ENCODE measurements around the gene MAPT.

The MAPT gene

DNA sequence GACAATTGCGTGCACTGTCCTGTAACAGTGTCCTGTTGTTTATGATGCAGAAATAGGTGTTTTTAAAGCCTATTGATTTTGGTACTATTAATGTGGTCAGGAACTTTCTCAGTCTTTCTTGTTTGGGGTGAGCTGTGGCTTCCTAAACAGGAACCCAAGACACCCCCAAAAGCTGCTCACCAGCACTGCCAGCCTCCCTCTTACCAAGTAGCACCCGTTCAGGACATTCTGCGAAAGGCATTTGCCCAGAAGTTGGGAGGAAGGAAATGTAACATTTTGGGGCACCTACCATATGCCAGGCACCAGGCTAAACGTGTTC, 83.1 kb downstream of the MAPT start:
- no peak for DNase-seq (ENCODE audit: extremely low read depth, low read depth)
- H3K4me3 ChIP-seq (replicated peaks; ENCODE audit: low read depth, low read length): no peak overlapping the region
- TF ChIP-seq, protein P1, sequence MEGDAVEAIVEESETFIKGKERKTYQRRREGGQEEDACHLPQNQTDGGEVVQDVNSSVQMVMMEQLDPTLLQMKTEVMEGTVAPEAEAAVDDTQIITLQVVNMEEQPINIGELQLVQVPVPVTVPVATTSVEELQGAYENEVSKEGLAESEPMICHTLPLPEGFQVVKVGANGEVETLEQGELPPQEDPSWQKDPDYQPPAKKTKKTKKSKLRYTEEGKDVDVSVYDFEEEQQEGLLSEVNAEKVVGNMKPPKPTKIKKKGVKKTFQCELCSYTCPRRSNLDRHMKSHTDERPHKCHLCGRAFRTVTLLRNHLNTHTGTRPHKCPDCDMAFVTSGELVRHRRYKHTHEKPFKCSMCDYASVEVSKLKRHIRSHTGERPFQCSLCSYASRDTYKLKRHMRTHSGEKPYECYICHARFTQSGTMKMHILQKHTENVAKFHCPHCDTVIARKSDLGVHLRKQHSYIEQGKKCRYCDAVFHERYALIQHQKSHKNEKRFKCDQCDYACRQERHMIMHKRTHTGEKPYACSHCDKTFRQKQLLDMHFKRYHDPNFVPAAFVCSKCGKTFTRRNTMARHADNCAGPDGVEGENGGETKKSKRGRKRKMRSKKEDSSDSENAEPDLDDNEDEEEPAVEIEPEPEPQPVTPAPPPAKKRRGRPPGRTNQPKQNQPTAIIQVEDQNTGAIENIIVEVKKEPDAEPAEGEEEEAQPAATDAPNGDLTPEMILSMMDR (IDR thresholded peaks at IDR 0.05; ENCODE audit: low read depth, low read length, missing control alignments): no peak

DNA sequence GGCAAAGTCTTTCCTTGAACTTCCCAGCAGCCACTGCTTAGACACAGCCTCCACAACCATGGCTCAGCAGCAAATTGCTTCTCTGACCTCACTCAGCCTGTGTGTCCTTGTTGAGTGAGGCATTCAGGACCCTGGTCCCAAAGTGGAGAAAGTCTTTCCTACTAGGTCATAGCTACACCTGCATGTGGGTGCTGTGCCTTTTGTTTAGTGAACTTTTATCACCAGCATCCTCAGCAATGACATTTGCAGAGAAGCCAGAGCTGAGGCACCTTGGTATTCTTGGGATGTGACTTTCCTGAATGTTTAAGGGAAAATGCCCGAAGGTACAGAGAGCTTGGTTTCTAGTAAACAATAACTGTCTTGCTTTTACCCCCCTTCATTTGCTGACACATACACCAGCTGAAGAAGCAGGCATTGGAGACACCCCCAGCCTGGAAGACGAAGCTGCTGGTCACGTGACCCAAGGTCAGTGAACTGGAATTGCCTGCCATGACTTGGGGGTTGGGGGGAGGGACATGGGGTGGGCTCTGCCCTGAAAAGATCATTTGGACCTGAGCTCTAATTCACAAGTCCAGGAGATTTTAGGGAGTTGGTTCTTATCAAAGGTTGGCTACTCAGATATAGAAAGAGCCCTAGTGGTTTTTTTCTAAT, 83.7 kb downstream of the MAPT start:
- TF ChIP-seq, protein P1 (IDR thresholded peaks at IDR 0.05; ENCODE audit: low read depth, low read length, missing control alignments): no peak
- no peak for DNase-seq (ENCODE audit: extremely low read depth, low read depth)

DNA sequence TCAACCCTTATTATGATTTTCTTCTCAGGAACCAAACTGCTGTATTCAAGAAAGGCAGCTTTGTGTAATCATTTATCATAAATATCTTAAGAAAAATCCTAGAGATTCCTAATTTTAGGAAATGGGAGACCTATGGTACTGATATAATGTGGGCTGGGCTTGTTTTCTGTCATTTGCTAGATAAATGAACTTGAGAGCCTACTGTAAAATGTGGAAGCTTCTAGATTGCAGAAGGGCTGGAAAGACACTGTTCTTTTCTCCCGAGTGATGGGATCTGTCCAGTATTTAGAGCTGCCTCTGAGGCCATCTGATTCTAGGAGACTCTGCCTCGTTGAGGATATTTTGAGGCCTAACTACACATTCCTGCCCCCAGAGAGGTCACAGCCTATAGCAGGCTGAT, 84.8 kb downstream of the MAPT start:
- TF ChIP-seq, protein P1 (IDR thresholded peaks at IDR 0.05; ENCODE audit: low read depth, low read length, missing control alignments): no peak
- DNase-seq (ENCODE audit: extremely low read depth, low read depth): no peak
- no peak overlapping the region for H3K4me3 ChIP-seq (replicated peaks; ENCODE audit: low read depth, low read length)

More for the DNA sequence above, 83.7 kb downstream of the MAPT start:
- no peak overlapping the region for H3K4me3 ChIP-seq (replicated peaks; ENCODE audit: low read depth, low read length)

DNA sequence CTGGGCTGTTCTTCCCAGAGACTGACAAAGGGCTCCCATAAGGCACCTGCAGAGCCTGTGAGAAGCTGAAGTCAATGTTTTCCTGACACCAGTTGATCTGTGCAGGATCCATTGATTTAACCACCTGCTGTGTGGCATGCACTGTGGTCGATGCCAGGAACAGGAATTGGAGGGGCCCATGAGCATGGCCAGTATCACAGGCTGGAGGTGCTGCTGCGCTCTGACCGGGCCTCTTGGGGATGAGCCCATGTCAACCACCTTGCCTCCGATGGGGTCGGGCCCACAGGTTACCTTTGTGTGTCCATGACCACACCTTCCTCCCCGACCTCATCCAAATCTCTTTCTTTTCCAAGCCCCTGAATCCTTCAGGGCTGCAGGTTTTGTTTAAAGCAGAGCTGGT, 86.5 kb downstream of the MAPT start:
- no peak for DNase-seq (ENCODE audit: extremely low read depth, low read depth)
- H3K4me3 ChIP-seq (replicated peaks; ENCODE audit: low read depth, low read length): no peak overlapping the region
- TF ChIP-seq, protein P1 (IDR thresholded peaks at IDR 0.05; ENCODE audit: low read depth, low read length, missing control alignments): no peak

DNA sequence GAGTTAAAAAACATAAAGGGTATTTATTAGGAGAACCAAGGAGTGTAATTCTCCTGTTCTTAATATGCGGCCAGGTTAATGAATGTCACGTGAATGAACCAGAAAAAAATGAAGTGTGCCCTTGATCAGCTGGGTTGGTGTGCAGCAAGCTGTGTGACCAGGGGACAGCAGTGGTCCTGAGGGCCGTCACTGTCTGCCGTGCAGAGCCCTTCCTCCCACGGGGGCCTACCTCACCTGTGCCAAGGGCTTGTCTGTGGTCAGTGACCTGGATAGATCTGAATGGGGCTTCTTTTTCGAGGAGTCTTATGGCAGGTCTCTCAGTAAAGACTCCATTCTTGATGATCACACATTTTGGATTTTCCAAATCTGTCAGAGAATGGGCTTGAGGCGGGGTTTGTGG, 87.0 kb downstream of the MAPT start:
- TF ChIP-seq, protein P1 (IDR thresholded peaks at IDR 0.05; ENCODE audit: low read depth, low read length, missing control alignments): no peak
- no peak overlapping the region for H3K4me3 ChIP-seq (replicated peaks; ENCODE audit: low read depth, low read length)
- DNase-seq (ENCODE audit: extremely low read depth, low read depth): no peak

DNA sequence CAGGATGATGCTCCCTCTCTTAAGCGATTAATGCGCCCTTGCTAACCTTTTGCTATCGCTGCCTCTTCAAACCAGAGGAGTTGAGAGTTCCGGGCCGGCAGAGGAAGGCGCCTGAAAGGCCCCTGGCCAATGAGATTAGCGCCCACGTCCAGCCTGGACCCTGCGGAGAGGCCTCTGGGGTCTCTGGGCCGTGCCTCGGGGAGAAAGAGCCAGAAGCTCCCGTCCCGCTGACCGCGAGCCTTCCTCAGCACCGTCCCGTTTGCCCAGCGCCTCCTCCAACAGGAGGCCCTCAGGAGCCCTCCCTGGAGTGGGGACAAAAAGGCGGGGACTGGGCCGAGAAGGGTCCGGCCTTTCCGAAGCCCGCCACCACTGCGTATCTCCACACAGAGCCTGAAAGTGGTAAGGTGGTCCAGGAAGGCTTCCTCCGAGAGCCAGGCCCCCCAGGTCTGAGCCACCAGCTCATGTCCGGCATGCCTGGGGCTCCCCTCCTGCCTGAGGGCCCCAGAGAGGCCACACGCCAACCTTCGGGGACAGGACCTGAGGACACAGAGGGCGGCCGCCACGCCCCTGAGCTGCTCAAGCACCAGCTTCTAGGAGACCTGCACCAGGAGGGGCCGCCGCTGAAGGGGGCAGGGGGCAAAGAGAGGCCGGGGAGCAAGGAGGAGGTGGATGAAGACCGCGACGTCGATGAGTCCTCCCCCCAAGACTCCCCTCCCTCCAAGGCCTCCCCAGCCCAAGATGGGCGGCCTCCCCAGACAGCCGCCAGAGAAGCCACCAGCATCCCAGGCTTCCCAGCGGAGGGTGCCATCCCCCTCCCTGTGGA, 88.6 kb downstream of the MAPT start:
- no peak for DNase-seq (ENCODE audit: extremely low read depth, low read depth)
- TF ChIP-seq, protein P1 (IDR thresholded peaks at IDR 0.05; ENCODE audit: low read depth, low read length, missing control alignments): no peak

More for the DNA sequence above, 88.6 kb downstream of the MAPT start:
- no peak overlapping the region for H3K4me3 ChIP-seq (replicated peaks; ENCODE audit: low read depth, low read length)

Data from HFF-Myc (cell line).